Liver (tissue), 3 donors: ENCODE data around the gene DNAJC7.

Experiments used
- EGR1 ChIP-seq, 2 donors: IDR thresholded peaks; 2 replicates each; pipeline ENCODE4 v1.6.1; 2016 to 2018; ENCODE audit warnings: antibody characterized with exemption in 2 of 2, low read depth in 2 of 2
- GABPA ChIP-seq, 2 donors: IDR thresholded peaks in 1 of 2; conservative IDR thresholded peaks in 1 of 2; 2 replicates each; pipeline ENCODE4 v1.6.1; 2016; ENCODE audit warnings: antibody characterized with exemption in 2 of 2, mild to moderate bottlenecking in 1 of 2, moderate library complexity in 1 of 2
- HNF4G ChIP-seq: IDR thresholded peaks from 2 replicates; pipeline ENCODE4 v1.6.1; 2016; ENCODE audit warnings: antibody characterized with exemption
- JUND ChIP-seq, 2 donors: IDR thresholded peaks; 2 replicates each; pipeline ENCODE4 v1.6.1; 2016; ENCODE audit warnings: antibody characterized with exemption in 2 of 2
- NR2F2 ChIP-seq: IDR thresholded peaks from 2 replicates; pipeline ENCODE4 v1.6.1; 2016; ENCODE audit warnings: antibody characterized with exemption
- RAD21 ChIP-seq, 2 donors: IDR thresholded peaks; 2 replicates each; pipeline ENCODE4 v1.6.1; 2016; ENCODE audit warnings: antibody characterized with exemption in 2 of 2, mild to moderate bottlenecking in 2 of 2
- REST ChIP-seq: IDR thresholded peaks from 2 replicates; pipeline ENCODE4 v1.6.1; 2016; ENCODE audit warnings: antibody characterized with exemption, mild to moderate bottlenecking
- SP1 ChIP-seq: IDR thresholded peaks from 2 replicates; pipeline ENCODE4 v1.6.1; 2018; ENCODE audit warnings: antibody characterized with exemption, mild to moderate bottlenecking
- TAF1 ChIP-seq: conservative IDR thresholded peaks from 2 replicates; pipeline ENCODE4 v1.6.1; 2016; ENCODE audit warnings: antibody characterized with exemption, mild to moderate bottlenecking
- YY1 ChIP-seq: IDR thresholded peaks from 2 replicates; pipeline ENCODE4 v1.6.1; 2016; ENCODE audit warnings: antibody characterized with exemption, mild to moderate bottlenecking
- TF ChIP-seq, protein P1 (sequence below): IDR thresholded peaks from 2 replicates; pipeline ENCODE4 v1.6.1; 2016; ENCODE audit warnings: antibody characterized with exemption
- TF ChIP-seq, protein P2 (sequence below): fragments of 150-350 bp; IDR thresholded peaks from 2 replicates; pipeline ENCODE4 v1.5.1; 2017; ENCODE audit warnings: improper control_type of control experiment, low read depth, low read length; ENCODE audit not compliant: missing input control
- TF ChIP-seq, protein P3 (sequence below): IDR thresholded peaks from 2 replicates; pipeline ENCODE4 v1.6.1; 2016; ENCODE audit warnings: antibody characterized with exemption
- TF ChIP-seq, protein P4 (sequence below): IDR thresholded peaks from 2 replicates; pipeline ENCODE4 v1.6.1; 2016; ENCODE audit warnings: antibody characterized with exemption
- donor health status: healthy.
- donor health status: healthy.

- TF ChIP-seq, protein P1, sequence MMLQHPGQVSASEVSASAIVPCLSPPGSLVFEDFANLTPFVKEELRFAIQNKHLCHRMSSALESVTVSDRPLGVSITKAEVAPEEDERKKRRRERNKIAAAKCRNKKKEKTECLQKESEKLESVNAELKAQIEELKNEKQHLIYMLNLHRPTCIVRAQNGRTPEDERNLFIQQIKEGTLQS = no peak
- TF ChIP-seq JUND (IDR thresholded peaks at IDR 0.05) (no peak), RAD21 (IDR thresholded peaks at IDR 0.05) (peak in 1 of 2 donors; percentile 17), EGR1 (IDR thresholded peaks at IDR 0.05; ENCODE audit: low read depth in 2 of 2) (no peak), REST (peak; percentile 10), YY1 (peak; percentile 10), GABPA (IDR thresholded peaks at IDR 0.05 in 1 of 2, conservative IDR thresholded peaks at IDR 0.05 in 1 of 2) (no peak), SP1 (no peak), TAF1 (peak; percentile 34), NR2F2 (no peak), HNF4G (no peak)
- TF ChIP-seq, protein P2, sequence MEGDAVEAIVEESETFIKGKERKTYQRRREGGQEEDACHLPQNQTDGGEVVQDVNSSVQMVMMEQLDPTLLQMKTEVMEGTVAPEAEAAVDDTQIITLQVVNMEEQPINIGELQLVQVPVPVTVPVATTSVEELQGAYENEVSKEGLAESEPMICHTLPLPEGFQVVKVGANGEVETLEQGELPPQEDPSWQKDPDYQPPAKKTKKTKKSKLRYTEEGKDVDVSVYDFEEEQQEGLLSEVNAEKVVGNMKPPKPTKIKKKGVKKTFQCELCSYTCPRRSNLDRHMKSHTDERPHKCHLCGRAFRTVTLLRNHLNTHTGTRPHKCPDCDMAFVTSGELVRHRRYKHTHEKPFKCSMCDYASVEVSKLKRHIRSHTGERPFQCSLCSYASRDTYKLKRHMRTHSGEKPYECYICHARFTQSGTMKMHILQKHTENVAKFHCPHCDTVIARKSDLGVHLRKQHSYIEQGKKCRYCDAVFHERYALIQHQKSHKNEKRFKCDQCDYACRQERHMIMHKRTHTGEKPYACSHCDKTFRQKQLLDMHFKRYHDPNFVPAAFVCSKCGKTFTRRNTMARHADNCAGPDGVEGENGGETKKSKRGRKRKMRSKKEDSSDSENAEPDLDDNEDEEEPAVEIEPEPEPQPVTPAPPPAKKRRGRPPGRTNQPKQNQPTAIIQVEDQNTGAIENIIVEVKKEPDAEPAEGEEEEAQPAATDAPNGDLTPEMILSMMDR = no peak
- TF ChIP-seq, protein P3, sequence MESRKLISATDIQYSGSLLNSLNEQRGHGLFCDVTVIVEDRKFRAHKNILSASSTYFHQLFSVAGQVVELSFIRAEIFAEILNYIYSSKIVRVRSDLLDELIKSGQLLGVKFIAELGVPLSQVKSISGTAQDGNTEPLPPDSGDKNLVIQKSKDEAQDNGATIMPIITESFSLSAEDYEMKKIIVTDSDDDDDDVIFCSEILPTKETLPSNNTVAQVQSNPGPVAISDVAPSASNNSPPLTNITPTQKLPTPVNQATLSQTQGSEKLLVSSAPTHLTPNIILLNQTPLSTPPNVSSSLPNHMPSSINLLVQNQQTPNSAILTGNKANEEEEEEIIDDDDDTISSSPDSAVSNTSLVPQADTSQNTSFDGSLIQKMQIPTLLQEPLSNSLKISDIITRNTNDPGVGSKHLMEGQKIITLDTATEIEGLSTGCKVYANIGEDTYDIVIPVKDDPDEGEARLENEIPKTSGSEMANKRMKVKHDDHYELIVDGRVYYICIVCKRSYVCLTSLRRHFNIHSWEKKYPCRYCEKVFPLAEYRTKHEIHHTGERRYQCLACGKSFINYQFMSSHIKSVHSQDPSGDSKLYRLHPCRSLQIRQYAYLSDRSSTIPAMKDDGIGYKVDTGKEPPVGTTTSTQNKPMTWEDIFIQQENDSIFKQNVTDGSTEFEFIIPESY = peak; percentile 97
- TF ChIP-seq, protein P4, sequence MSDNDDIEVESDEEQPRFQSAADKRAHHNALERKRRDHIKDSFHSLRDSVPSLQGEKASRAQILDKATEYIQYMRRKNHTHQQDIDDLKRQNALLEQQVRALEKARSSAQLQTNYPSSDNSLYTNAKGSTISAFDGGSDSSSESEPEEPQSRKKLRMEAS = no peak
These were observed 50.6 kb downstream of the DNAJC7 start, which contains the start of gene CNP for GRCh38 chr17:41966463-41967140.
